NB4 (cell line): ENCODE results near the gene TMEM63B.

Experiments
- POLR2A ChIP-seq: IDR thresholded peaks from 2 replicates; pipeline ENCODE4 v1.6.1; 2011; ENCODE audit warnings: mild to moderate bottlenecking; ENCODE audit not compliant: insufficient read length; ENCODE audit errors: extremely low read depth
- TF ChIP-seq, protein P1 (sequence below): IDR thresholded peaks from one replicate; pipeline ENCODE4 v1.5.1; 2012; ENCODE audit warnings: low read depth, low read length

DNA sequence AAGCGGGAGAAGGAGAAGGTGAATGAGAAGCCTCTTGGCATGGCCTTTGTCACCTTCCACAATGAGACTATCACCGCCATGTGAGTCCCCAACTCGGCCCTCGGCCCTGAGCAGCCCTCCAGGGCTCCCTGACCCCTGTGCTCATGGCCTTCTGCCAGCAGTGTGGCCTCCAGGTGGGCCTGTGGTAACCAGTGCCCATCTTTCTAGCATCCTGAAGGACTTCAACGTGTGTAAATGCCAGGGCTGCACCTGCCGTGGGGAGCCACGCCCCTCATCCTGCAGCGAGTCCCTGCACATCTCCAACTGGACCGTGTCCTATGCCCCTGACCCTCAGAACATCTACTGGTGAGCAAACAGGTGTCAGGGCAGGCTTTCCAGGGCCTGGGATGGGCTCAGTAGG lies 21.0 kb downstream of the TMEM63B start:
- TF ChIP-seq POLR2A = no peak
- TF ChIP-seq, protein P1, sequence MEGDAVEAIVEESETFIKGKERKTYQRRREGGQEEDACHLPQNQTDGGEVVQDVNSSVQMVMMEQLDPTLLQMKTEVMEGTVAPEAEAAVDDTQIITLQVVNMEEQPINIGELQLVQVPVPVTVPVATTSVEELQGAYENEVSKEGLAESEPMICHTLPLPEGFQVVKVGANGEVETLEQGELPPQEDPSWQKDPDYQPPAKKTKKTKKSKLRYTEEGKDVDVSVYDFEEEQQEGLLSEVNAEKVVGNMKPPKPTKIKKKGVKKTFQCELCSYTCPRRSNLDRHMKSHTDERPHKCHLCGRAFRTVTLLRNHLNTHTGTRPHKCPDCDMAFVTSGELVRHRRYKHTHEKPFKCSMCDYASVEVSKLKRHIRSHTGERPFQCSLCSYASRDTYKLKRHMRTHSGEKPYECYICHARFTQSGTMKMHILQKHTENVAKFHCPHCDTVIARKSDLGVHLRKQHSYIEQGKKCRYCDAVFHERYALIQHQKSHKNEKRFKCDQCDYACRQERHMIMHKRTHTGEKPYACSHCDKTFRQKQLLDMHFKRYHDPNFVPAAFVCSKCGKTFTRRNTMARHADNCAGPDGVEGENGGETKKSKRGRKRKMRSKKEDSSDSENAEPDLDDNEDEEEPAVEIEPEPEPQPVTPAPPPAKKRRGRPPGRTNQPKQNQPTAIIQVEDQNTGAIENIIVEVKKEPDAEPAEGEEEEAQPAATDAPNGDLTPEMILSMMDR = no peak
